Liver (tissue), 9 donors: Measurements from ENCODE around the gene PUSL1. TPM values are rescaled to one million over a fixed set of nuclear protein-coding genes. Genes with fewer than 3 reads are reported as not detected.

ENCODE experiments used
- DNase-seq: peaks from one replicate; pipeline ENCODE4 v3.0.0-alpha.2; 2017; ENCODE audit warnings: low spot score
- H3K27ac ChIP-seq, 2 donors: one replicate each; pipeline ENCODE4 v1.7.0; 2013; ENCODE audit warnings: inconsistent platforms in 2 of 2, low read length in 2 of 2, control low read depth in 1 of 2, low read depth in 1 of 2, mild to moderate bottlenecking in 1 of 2
- H3K27me3 ChIP-seq, 4 donors: one replicate each; pipeline versions ENCODE4 v1.6.1 to v1.7.0; 2013; ENCODE audit warnings: low read length in 3 of 4, inconsistent platforms in 1 of 4, mild to moderate bottlenecking in 1 of 4, moderate library complexity in 1 of 4; ENCODE audit not compliant: control insufficient read depth in 4 of 4, insufficient read depth in 4 of 4
- H3K36me3 ChIP-seq, 4 donors: one replicate each; pipeline versions ENCODE4 v1.6.1 to v1.7.0; 2013; ENCODE audit warnings: low read length in 3 of 4, mild to moderate bottlenecking in 3 of 4, low read depth in 1 of 4, moderate library complexity in 1 of 4; ENCODE audit not compliant: control insufficient read depth in 4 of 4, insufficient read depth in 3 of 4
- H3K4me1 ChIP-seq, 4 donors: one replicate each; pipeline versions ENCODE4 v1.6.1 to v1.7.0; 2013; ENCODE audit warnings: low read length in 3 of 4, mild to moderate bottlenecking in 3 of 4, moderate library complexity in 1 of 4; ENCODE audit not compliant: control insufficient read depth in 4 of 4, insufficient read depth in 4 of 4
- H3K4me3 ChIP-seq, 3 donors: one replicate each; pipeline versions ENCODE4 v1.6.1 to v1.7.0; 2013; ENCODE audit warnings: low read length in 3 of 3, control low read depth in 1 of 3, low read depth in 1 of 3, mild to moderate bottlenecking in 1 of 3
- H3K9ac ChIP-seq, 2 donors: one replicate each; pipeline ENCODE4 v1.7.0; 2013; ENCODE audit warnings: low read length in 2 of 2, mild to moderate bottlenecking in 2 of 2, moderate library complexity in 2 of 2, control low read depth in 1 of 2, low read depth in 1 of 2
- H3K9me3 ChIP-seq, 4 donors: one replicate each; pipeline versions ENCODE4 v1.6.1 to v1.7.0; 2013; ENCODE audit warnings: low read length in 3 of 4; ENCODE audit not compliant: control insufficient read depth in 4 of 4
- CTCF ChIP-seq: fragments of 150-350 bp; IDR thresholded peaks from 2 replicates; pipeline ENCODE4 v1.5.1; 2017; ENCODE audit warnings: improper control_type of control experiment, low read depth, low read length; ENCODE audit not compliant: missing input control
- EGR1 ChIP-seq, 2 donors: IDR thresholded peaks; 2 replicates each; pipeline ENCODE4 v1.6.1; 2016 to 2018; ENCODE audit warnings: antibody characterized with exemption in 2 of 2, low read depth in 2 of 2
- FOXA1 ChIP-seq: IDR thresholded peaks from 2 replicates; pipeline ENCODE4 v1.6.1; 2016; ENCODE audit warnings: antibody characterized with exemption
- FOXA2 ChIP-seq: IDR thresholded peaks from 2 replicates; pipeline ENCODE4 v1.6.1; 2016; ENCODE audit warnings: antibody characterized with exemption
- HNF4A ChIP-seq, 2 donors: conservative IDR thresholded peaks; 2 replicates each; pipeline ENCODE4 v1.6.1; 2016; ENCODE audit warnings: antibody characterized with exemption in 2 of 2, mild to moderate bottlenecking in 2 of 2
- HNF4G ChIP-seq: IDR thresholded peaks from 2 replicates; pipeline ENCODE4 v1.6.1; 2016; ENCODE audit warnings: antibody characterized with exemption
- JUND ChIP-seq, 2 donors: IDR thresholded peaks; 2 replicates each; pipeline ENCODE4 v1.6.1; 2016; ENCODE audit warnings: antibody characterized with exemption in 2 of 2
- NR2F2 ChIP-seq: IDR thresholded peaks from 2 replicates; pipeline ENCODE4 v1.6.1; 2016; ENCODE audit warnings: antibody characterized with exemption
- REST ChIP-seq: IDR thresholded peaks from 2 replicates; pipeline ENCODE4 v1.6.1; 2016; ENCODE audit warnings: antibody characterized with exemption, mild to moderate bottlenecking
- RXRA ChIP-seq, 2 donors: IDR thresholded peaks; 2 replicates each; pipeline ENCODE4 v1.6.1; 2017 to 2018; ENCODE audit warnings: antibody characterized with exemption in 2 of 2, mild to moderate bottlenecking in 1 of 2
- TAF1 ChIP-seq: conservative IDR thresholded peaks from 2 replicates; pipeline ENCODE4 v1.6.1; 2016; ENCODE audit warnings: antibody characterized with exemption, mild to moderate bottlenecking
- YY1 ChIP-seq: IDR thresholded peaks from 2 replicates; pipeline ENCODE4 v1.6.1; 2016; ENCODE audit warnings: antibody characterized with exemption, mild to moderate bottlenecking
- ZBTB33 ChIP-seq: IDR thresholded peaks from 2 replicates; pipeline ENCODE4 v1.6.1; 2016; ENCODE audit warnings: antibody characterized with exemption
- WGBS: extraction: QIAGEN DNeasy Blood & Tissue Kit; methylation state at CpG from one replicate; pipeline ENCODE4 v1.1.7; 2013; 5-methylcytosine and 5-hydroxymethylcytosine counted together
- polyA plus RNA-seq, 2 donors: library from polyadenylated mRNA; stranded (reverse) in 1 of 2; unstranded in 1 of 2; fragments of 200-250 nt in 1 of 2; fragments of >200 nt in 1 of 2; fragmentation: Nextera tagmentation in 1 of 2; extraction: Ambion mirVana in 1 of 2; gene quantifications; one replicate each; pipeline versions ENCODE4 v1.2.1 to v1.2.3, GENCODE V29; 2013 to 2015
- total RNA-seq, 2 donors: library from RNA; depleted of rRNA; stranded (reverse); fragments of >200 nt; gene quantifications; one replicate each; pipeline ENCODE4 v1.2.3, GENCODE V29; 2014
- TF ChIP-seq, protein P1 (sequence below): IDR thresholded peaks from 2 replicates; pipeline ENCODE4 v1.6.1; 2016; ENCODE audit warnings: antibody characterized with exemption
- TF ChIP-seq, protein P2 (sequence below): IDR thresholded peaks from 2 replicates; pipeline ENCODE4 v1.6.1; 2016; ENCODE audit warnings: antibody characterized with exemption
- donor health status: healthy.
- donor health status: healthy.
- donor health status: healthy.
- donor health status: healthy.
- donor health status: healthy.

The PUSL1 gene
- total and polyA plus RNA-seq, 4 donors = 9.3 to 14.9 (median 10.3) TPM

DNA sequence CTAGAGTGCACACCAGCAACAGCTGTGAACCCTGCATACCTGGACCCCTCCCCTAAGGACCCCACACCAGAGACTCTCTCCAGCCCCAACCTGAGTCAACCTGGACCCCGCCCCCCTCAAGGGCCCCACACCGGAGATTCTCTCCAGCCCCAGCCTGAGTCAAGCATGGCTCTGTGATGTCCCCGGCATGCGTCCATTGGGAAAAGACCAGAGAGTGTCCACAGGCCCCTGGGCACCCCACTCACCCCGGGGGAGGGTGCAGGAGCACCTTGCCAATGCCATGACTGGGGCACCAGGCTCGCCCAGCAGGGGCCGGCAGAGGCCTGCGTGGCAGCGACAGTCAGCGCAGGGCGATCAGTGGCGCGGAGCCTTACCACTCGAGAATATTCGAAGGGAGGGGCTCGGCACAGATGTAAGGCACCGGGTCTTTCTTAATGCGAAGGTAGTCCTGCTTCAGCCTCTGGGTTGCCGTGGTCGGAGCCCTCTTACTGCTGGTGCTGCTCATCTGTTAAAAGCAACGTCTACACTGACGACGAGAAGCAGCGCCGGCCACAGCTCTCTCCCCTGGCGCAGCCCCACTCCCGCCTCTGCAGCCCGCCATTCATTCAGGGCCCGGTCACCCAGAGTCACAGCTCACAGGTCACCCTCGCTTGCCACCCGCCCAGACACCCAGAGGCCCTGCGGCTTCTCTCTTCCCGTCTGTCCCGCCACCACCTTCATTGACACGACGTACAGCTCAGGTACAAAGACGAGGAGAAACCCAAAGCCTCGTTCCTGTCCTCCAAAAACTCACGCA is 40.7 kb upstream of the PUSL1 start:
- Histone ChIP-seq H3K9me3 (no peaks in the 10 kb centered on the region), H3K9ac (no peak overlapping the region), H3K36me3 (peaks cover 11 to 30% (median 17%) of the 10 kb centered on the region in 4 donors), H3K4me3 (no peak overlapping the region), H3K4me1 (peaks cover 8 to 24% (median 20%) of the 10 kb centered on the region in 4 donors), H3K27ac (no peak overlapping the region), H3K27me3 (no peaks in the 10 kb centered on the region)
- WGBS = 97% methylated on average over 39 of the region's 39 CpGs
- TF ChIP-seq ZBTB33 (no peak), FOXA2 (no peak), HNF4G (no peak), RXRA (IDR thresholded peaks at IDR 0.05) (no peak), FOXA1 (no peak)
- DNase-seq = no peak

- WGBS = 97% methylated on average over 13 of the region's 13 CpGs
- DNase-seq = no peak
Measured at GRCh38 chr1:1268284-1268682, 40.1 kb upstream of the PUSL1 start.

More at GRCh38 chr1:1268284-1268682, 40.1 kb upstream of the PUSL1 start:
- H3K4me3 ChIP-seq = no peak overlapping the region
- no peaks in the 10 kb centered on the region for H3K9me3 ChIP-seq
- H3K4me1 ChIP-seq = peaks cover 9 to 28% (median 22%) of the 10 kb centered on the region in 4 donors
- H3K27ac ChIP-seq = no peak overlapping the region
- H3K27me3 ChIP-seq = no peaks in the 10 kb centered on the region
- H3K9ac ChIP-seq = no peak overlapping the region
- peaks cover 5 to 24% (median 14%) of the 10 kb centered on the region in 4 donors for H3K36me3 ChIP-seq
- no peak for TF ChIP-seq RXRA (IDR thresholded peaks at IDR 0.05)
- TF ChIP-seq, protein P1, sequence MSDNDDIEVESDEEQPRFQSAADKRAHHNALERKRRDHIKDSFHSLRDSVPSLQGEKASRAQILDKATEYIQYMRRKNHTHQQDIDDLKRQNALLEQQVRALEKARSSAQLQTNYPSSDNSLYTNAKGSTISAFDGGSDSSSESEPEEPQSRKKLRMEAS = no peak
- no peak for TF ChIP-seq ZBTB33
- TF ChIP-seq TAF1 = no peak
- no peak for TF ChIP-seq HNF4A (conservative IDR thresholded peaks at IDR 0.05)
- no peak for TF ChIP-seq JUND (IDR thresholded peaks at IDR 0.05)
- no peak for TF ChIP-seq FOXA2
- no peak for TF ChIP-seq FOXA1
- no peak for TF ChIP-seq NR2F2
- no peak for TF ChIP-seq REST
- no peak for TF ChIP-seq YY1
- no peak for TF ChIP-seq EGR1 (IDR thresholded peaks at IDR 0.05; ENCODE audit: low read depth in 2 of 2)
- no peak for TF ChIP-seq CTCF
- TF ChIP-seq, protein P2, sequence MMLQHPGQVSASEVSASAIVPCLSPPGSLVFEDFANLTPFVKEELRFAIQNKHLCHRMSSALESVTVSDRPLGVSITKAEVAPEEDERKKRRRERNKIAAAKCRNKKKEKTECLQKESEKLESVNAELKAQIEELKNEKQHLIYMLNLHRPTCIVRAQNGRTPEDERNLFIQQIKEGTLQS = no peak
